ENCODE measurements around the gene PRAMEF18.
"Not testable (repeated sequence)": the region's sequence is repeated elsewhere in the genome, so short reads cannot be mapped to it uniquely, and the experiment has no call there.

DNA sequence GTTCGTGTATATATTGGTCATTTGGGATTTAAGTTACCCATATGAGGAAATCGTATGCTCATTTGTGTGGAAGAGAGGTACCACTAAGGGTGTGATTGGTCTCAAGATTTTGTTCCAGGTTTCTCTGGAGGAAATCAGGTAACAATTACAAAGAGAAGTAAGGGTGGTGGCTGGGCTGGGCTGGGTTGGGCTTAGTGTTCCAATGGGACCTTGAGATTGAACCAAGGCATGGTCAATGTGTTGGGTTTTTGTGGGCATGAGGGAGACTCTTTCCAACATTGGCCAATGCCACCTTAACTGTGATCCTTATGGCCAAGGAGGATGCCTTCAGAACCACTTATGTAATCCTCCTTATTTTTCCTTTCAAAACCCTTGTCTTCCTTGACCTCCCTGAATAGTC is 4.6 kb upstream of the PRAMEF18 start:
- not testable (repeated sequence) for TF ChIP-seq POLR2A, CTCF (IDR thresholded peaks at IDR 0.05)
